ENCODE data around the gene IL16. TPM values are rescaled to one million over a fixed set of nuclear protein-coding genes. Genes with fewer than 3 reads are reported as not detected.

Gene IL16
- total and polyA plus RNA-seq, 9 of the 15 experiments (the other 6 are each of a cell fraction or from before 2014, with no cell fraction given): 1.4 to 18.8 (median 10.6) TPM

- H2AFZ ChIP-seq (ENCODE audit: low read depth, low read length): peak overlapping the region; percentile 98
- no peaks in the 10 kb centered on the region for H3K9me3 ChIP-seq (replicated peaks; ENCODE audit: control insufficient read depth, insufficient read depth, low read depth, low read length)
- peak overlapping the region; percentile 77 for H3K4me2 ChIP-seq (ENCODE audit: insufficient read depth, low read length)
- ChIA-PET CTCF (ENCODE audit: low intra/inter-chr PET ratio) (interaction anchor here (0.6 to 4.5 kb wide), 11 partner anchors 9 to 810 kb away, joined by 3 to 115 read pairs (median 5); no protein-coding TSS in a partner anchor), POLR2A (interaction anchor here (0.6 to 2.8 kb wide), 10 partner anchors 33 to 288 kb away, joined by 3 to 15 read pairs (median 4); no protein-coding TSS in a partner anchor)
- H3K27ac ChIP-seq (ENCODE audit: extremely low read depth, low read depth, low read length): no peak overlapping the region
- TF ChIP-seq DNMT1 (IDR thresholded peaks at IDR 0.05): no peak
- TF ChIP-seq EP400 (IDR thresholded peaks at IDR 0.05): no peak
- no peak for TF ChIP-seq PPARD (CRISPR knock-in tag; IDR thresholded peaks at IDR 0.05)
- no peak for TF ChIP-seq MAFK (IDR thresholded peaks at IDR 0.05; ENCODE audit: low read length)
- TF ChIP-seq ELF1 (tag; IDR thresholded peaks at IDR 0.05): peak; percentile 44; the same call in 1 of the 2 replicates
- 0 out of 2 replicates have a peak, but pooled peaks have one; percentile 25 for TF ChIP-seq ZBTB7A (IDR thresholded peaks at IDR 0.05; ENCODE audit: borderline replicate concordance, control insufficient read depth, low read depth, low read length)
- 0 out of 2 replicates have a peak, but pooled peaks have one; percentile 24 for TF ChIP-seq ETV1 (tag; conservative IDR thresholded peaks at IDR 0.05; ENCODE audit: low read depth)
- 0 out of 2 replicates have a peak, but pooled peaks have one; percentile 13 for TF ChIP-seq ELF2 (CRISPR knock-in tag; IDR thresholded peaks at IDR 0.05)
- TF ChIP-seq SPI1 (IDR thresholded peaks at IDR 0.05; ENCODE audit: borderline replicate concordance, low read depth, low read length): 0 out of 2 replicates have a peak, but pooled peaks have one; percentile 44
- 0 out of 2 replicates have a peak, but pooled peaks have one; percentile 5 for TF ChIP-seq ZBTB40 (IDR thresholded peaks at IDR 0.05)
- TF ChIP-seq ZBTB40 (CRISPR knock-in tag; IDR thresholded peaks at IDR 0.05): no peak
- 0 out of 2 replicates have a peak, but pooled peaks have one; percentile 37 for TF ChIP-seq SMAD4 (CRISPR knock-in tag; conservative IDR thresholded peaks at IDR 0.05)
- DNase-seq (ENCODE audit: extremely low read depth in 1 of 4, low spot score in 3 of 4) (no peak), FAIRE-seq (no peak), ATAC-seq (peak; percentile 56)
- no peaks in the 10 kb centered on the region for H3K9me1 ChIP-seq (ENCODE audit: control insufficient read depth, insufficient read depth, low read length)
- BruUV-seq (replicated peaks): no TSS peak
- no peak overlapping the region for H3K4me3 ChIP-seq
- H3K9ac ChIP-seq (ENCODE audit: insufficient read depth in 1 of 2, low read depth in 2 of 2, low read length in 2 of 2): peak overlapping the region; percentile 30 to 59; a peak in 2 of 4 replicates
- H3K4me1 ChIP-seq (replicated peaks in 1 of 2; ENCODE audit: control insufficient read depth in 2 of 2, insufficient read depth in 2 of 2, low read length in 2 of 2): peaks cover 3 to 13% of the 10 kb centered on the region in 2 experiments; a peak in 3 of 5 replicates
- H3K27me3 ChIP-seq (ENCODE audit: control insufficient read depth in 2 of 2, insufficient read depth in 2 of 2, low read length in 2 of 2): no peaks in the 10 kb centered on the region
- no peaks in the 10 kb centered on the region for H3K79me2 ChIP-seq (ENCODE audit: control insufficient read depth, insufficient read depth, low read length)
- in situ Hi-C loops (cut with MboI): loop anchor here (5.0 to 10.0 kb wide), 4 partner anchors 103 to 811 kb away; no protein-coding TSS in a partner anchor
- no peaks in the 10 kb centered on the region for H4K20me1 ChIP-seq (replicated peaks; ENCODE audit: control insufficient read depth, insufficient read depth, low read length)
- H3K36me3 ChIP-seq (ENCODE audit: control insufficient read depth, insufficient read depth, low read length): peaks cover 3% of the 10 kb centered on the region; the same call in 2 of the 3 replicates
- 28% methylated on average over 12 of the region's 12 CpGs for WGBS (ENCODE audit: insufficient coverage, low coverage, missing lambda C conversion rate)
- intact Hi-C loops (cut with micrococcal nuclease): loop anchor here (5.0 kb wide), 1 partner anchor 808 kb away; no protein-coding TSS in a partner anchor
Measured at GRCh38 chr15:81265256-81265943, 68.7 kb downstream of the IL16 start.
